GM18502 (cell line): Measurements from ENCODE around the gene RAB20.
"Not testable (repeated sequence)": the region's sequence is repeated elsewhere in the genome, so short reads cannot be mapped to it uniquely, and the experiment has no call there.

Experiments used
- ATAC-seq: cut with Tn5 transposase; IDR thresholded peaks from one replicate; pipeline ENCODE4 v1.9.1; 2021; ENCODE audit warnings: mild to moderate bottlenecking; ENCODE audit not compliant: unreplicated experiment, poor library complexity

The RAB20 gene

GRCh38 chr13:110576070-110576394 is 14.5 kb upstream of the RAB20 start:
- ATAC-seq: no peak

GRCh38 chr13:110575322-110576069 is 14.0 kb upstream of the RAB20 start:
- peak; percentile 90 for ATAC-seq

- no peak for ATAC-seq
These were observed 12.6 kb upstream of the RAB20 start for GRCh38 chr13:110574161-110574560.

- ATAC-seq: no peak
These were observed 11.2 kb upstream of the RAB20 start for GRCh38 chr13:110572778-110573118.

GRCh38 chr13:110571896-110572777 is 10.6 kb upstream of the RAB20 start:
- no peak for ATAC-seq

GRCh38 chr13:110570886-110571285 is 9.4 kb upstream of the RAB20 start:
- no peak for ATAC-seq

- not testable (repeated sequence) for ATAC-seq
These were observed 8.4 kb upstream of the RAB20 start for GRCh38 chr13:110569962-110570361.

GRCh38 chr13:110568612-110569011 is 7.1 kb upstream of the RAB20 start:
- ATAC-seq: no peak

GRCh38 chr13:110566171-110566570 is 4.6 kb upstream of the RAB20 start:
- ATAC-seq: no peak

- no peak for ATAC-seq
These were observed 3.8 kb upstream of the RAB20 start for GRCh38 chr13:110565296-110565695.

- ATAC-seq: no peak
These were observed 3.0 kb upstream of the RAB20 start for GRCh38 chr13:110564472-110564985.

- no peak for ATAC-seq
These were observed 1.9 kb upstream of the RAB20 start for GRCh38 chr13:110563463-110563774.

- ATAC-seq: no peak
These were observed 1.4 kb upstream of the RAB20 start for GRCh38 chr13:110562696-110563462.

- no peak for ATAC-seq
These were observed 595 bp upstream of the RAB20 start for GRCh38 chr13:110562036-110562597.

- ATAC-seq: no peak
These were observed 750 bp downstream of the RAB20 start for GRCh38 chr13:110560601-110561343.

- ATAC-seq: no peak
These were observed 1.5 kb downstream of the RAB20 start for GRCh38 chr13:110559986-110560385.

GRCh38 chr13:110559429-110559943 is 2.0 kb downstream of the RAB20 start:
- ATAC-seq: no peak

- no peak for ATAC-seq
These were observed 3.8 kb downstream of the RAB20 start for GRCh38 chr13:110557610-110558305.

- ATAC-seq: no peak
These were observed 4.4 kb downstream of the RAB20 start for GRCh38 chr13:110557082-110557481.
